ELF-1 (cell line): ENCODE measurements around the gene LMAN2L.

Source experiments
- DNase-seq: peaks from one replicate; pipeline ENCODE4 v3.0.0-alpha.2; 2016; ENCODE audit warnings: low read depth, low spot score

The LMAN2L gene

GRCh38 chr2:96703021-96703751 lies 36.7 kb downstream of the LMAN2L start:
- DNase-seq: no peak

GRCh38 chr2:96702098-96702785 lies 37.6 kb downstream of the LMAN2L start:
- no peak for DNase-seq

DNA sequence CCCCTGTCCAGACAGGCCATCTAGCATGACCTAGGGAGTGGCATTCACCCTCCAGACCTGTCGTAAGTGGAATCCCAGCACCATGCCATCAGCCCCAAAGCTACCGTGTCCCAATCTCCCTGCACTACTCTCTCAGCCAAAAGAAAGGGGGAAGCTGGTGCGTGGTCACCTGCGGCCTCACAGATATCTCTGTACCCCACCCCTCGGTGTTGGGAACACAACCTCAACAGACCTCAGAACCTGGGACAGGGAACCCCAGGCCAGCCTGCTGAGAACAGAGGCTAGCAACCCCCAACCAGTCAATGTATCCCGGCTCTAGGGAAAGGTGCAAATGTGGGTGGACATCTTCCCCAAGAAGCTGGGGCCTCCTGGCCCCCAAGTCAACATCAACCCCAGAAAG lies 38.2 kb downstream of the LMAN2L start:
- no peak for DNase-seq

DNA sequence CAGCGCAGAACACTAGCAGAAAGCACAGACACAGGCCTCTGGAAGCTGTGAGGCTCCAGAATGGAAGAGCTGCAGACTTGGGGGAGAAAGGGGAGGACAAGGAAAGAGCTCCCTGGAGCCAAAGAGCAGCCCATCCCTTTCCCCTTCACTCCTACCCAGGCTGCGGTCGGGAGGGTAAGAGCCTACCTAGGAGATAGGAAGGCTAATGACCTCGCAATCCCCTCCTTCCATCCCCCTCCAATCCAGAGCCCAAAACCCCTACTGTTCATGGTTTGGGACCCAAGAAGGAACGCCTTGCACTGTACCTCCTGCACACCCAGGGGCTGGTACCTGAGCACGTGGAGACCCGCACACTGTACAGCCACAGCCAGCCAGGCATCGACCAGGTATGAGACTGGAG lies 39.8 kb downstream of the LMAN2L start:
- DNase-seq: no peak

GRCh38 chr2:96699621-96700020 lies 40.2 kb downstream of the LMAN2L start:
- no peak for DNase-seq

GRCh38 chr2:96699021-96699420 lies 40.8 kb downstream of the LMAN2L start:
- DNase-seq: no peak

DNA sequence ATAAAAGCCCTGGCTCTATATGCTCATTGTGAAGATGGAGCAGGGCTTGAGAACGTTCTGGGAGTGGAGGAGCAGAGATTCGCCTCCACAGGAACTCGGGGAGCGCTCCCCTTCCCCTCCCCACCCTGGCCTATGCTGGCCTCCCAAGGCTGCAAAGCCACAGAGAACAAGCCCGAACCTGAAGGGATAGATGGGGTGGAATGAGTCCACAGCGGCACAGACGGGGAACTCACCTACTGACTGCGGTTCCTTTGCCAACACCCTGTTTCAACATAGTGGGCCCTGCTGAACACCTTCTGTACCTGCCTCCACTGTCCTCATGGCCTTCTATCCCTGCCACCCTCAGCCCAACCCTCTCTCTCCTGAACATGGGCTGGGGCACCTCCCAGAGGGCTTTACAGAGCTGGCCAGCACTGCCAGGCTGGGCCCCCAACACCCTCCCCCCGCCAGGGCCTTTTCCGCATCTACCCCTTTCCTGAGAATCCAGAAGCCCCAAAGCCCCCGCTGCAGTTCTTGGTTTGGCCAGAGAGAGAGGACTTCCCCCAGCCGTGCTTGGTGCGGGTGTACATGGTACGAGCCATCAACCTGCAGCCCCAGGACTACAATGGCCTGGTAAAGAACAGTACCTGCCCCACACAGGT lies 41.5 kb downstream of the LMAN2L start:
- DNase-seq: no peak

DNA sequence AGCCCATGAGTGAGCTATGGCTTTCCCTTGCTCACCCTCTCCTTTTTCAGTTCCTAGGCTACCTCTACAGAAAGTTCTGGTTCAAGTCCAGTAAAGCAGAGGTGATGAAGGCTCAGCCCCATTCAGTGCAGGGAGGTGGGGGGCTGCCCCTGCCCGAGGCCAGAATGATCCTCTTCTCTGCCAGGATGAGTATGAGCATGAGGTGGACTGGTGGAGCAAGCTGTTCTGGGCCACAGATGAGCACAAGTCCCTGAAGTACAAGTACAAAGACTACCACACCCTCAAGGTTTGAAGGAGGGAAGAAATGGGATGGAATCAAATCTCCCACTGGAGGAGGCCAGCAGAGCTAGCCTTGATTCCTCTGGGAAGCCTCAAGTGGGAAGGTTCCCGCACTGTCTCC lies 42.4 kb downstream of the LMAN2L start:
- DNase-seq: no peak

GRCh38 chr2:96695602-96696001 lies 44.3 kb downstream of the LMAN2L start:
- no peak for DNase-seq

DNA sequence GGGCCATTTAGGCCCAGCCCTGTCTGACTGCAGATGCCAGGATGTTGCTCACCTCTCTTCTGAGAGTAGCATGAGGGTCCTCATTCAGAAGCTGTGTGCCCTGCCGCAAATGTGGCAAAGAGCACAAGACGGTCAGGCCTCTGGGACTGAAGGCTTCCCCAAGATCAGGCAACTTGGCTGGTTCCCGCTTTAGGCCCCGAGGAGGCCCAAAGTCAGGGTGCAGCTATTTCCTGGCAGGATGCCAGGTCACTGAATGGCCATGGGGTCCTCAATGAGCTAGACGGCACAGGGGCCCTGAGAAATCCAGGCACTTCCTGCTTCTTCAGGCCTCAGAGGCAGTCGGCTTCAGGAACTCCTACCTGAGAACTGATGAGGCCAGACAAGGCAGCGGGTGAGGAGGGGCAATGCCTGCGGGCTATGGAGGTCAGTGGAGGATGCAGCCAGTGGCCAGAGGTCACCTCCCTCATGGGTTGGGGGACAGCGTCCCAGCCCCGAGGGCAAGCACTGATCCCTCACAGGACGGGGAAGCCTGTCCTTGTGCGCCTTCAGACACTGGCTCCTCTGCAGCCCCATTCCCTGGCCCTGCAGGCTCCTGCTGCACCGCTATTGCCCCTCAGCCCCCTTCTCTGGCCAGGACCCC lies 44.9 kb downstream of the LMAN2L start:
- DNase-seq: no peak

DNA sequence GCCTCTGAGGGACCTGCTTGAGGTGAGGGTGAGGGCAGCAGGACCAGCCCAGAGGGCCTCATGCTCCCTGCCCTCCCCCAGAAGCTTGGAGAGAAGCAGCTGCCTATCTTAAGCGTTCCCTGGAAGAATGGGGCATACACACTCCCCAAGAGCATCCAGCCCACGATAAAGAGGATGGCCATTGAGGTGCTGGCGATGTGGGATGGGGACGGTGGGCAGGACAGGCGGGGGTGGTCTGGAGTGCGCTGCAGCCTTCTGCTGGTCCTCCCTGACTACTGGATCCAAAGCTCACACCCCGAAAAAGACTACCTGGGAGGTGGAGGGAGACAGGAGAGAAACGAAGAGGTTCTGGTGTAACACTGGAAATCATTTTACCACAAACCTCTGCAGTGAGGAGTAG lies 45.6 kb downstream of the LMAN2L start:
- no peak for DNase-seq

- no peak for DNase-seq
Measured at GRCh38 chr2:96693286-96694200, 46.3 kb downstream of the LMAN2L start.

DNA sequence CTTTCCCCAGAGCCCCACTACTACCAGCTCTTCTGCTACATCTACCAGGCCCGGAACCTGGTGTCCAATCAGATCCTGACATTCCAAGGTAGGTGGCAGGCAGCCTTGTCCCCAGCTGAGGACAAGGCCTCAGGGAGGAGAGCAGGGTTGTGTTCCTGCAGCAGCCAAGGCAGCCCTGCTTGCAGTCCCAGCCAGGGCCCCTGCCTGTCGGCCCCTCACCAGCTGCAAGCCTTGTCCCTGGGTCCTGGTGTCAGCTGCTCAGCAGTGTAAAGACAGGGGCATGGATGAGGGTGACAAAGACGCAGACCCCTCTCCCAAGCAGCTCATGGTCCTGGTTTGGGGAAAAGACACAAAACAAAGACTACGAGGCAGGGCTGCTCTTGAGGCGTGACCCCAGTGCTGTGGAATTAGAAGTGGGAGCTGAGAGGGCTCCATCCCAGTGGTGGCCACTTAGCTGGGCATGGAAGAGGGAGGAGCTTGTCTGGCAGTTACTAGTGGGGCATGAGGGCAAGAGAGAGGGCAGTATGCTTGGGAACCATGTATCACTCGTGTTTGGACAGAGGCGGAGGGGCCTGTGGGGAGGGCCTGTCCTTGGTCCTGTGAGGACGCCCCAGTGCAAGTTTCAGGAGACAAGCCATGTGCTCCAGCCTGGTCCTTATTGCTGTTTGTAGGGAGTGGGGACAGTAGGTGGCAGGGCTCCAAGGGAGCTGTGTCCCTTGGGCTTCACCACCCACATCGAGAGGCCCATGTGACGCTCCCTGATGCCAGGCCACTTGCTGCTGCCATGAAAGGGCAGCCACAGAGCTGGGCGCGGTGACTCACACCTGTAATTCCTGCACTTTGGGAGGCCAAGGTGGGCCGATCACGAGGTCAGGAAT lies 47.5 kb downstream of the LMAN2L start:
- no peak for DNase-seq

DNA sequence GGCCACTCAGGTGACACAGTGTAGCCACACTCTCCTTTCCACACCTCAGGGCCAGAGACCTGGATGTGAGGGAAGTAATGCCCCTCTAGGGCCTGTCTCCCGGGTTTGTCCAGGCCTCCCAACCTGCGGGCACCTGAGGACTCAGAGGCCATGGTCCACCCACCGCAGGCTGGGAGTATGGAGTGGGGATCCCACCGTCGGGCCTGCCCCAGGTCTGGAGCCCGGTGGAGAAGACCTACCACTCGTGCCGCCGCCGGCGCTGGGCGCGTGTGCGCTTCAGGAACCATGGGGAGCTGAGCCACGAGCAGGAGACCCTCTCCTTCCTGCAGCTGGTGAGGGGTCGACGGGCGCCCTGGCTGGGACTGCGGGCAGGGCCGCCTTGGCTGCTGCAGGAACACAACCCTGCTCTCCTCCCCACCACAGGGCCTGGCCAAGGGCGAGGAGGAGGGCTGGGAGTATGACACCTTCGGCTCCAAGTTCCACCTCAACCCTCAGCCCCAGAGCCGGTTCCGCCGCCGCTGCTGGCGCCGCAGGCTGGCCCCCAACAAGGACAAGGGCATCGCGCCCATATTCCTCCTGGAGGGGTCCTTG lies 48.7 kb downstream of the LMAN2L start:
- no peak for DNase-seq

- no peak for DNase-seq
Measured at GRCh38 chr2:96690306-96691021, 49.4 kb downstream of the LMAN2L start.

- DNase-seq: no peak
Measured at GRCh38 chr2:96689431-96689991, 50.4 kb downstream of the LMAN2L start.

DNA sequence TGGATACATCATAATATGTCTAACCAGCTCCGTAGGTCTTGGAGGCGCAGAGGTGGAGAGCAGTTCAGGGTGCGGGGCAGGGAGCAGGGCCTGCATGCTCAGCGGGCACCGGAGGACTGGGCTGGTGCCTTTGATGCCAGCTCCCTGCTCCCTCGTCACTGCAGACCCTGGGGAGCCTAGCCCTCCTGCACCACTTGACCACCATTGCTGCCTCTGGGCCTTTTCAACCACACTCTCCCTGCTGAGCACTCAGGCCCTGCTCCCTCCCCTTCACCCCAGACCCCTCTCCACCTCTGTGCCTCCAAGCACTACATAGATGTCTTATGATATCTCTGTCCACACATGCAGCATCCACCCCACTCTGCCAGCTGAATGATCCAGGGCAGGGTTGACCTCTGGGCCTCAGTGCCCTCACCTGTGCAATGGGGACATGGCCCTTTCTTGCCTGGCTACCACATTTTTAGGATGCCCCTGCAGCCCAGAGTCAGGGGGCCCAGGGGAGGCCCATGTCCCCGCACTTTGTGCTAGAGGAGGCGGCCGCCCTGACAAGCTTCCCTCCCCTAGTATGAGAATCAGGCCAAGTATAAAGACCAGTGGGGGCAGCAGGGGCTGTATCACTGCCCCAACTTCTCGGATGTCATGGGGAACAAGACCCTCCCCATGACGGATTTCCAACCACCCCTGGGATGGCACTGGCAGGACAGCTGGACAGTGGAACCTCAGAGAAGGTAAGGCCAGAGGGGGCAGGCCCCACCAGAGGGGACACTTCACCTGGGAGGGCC lies 51.0 kb downstream of the LMAN2L start:
- no peak for DNase-seq
